Fibroblast of mammary gland (primary cell): ENCODE measurements around the gene CDK9.
"Not testable (repeated sequence)": the region's sequence is repeated elsewhere in the genome, so short reads cannot be mapped to it uniquely, and the experiment has no call there.

Source experiments
- DNase-seq: peaks from one replicate; pipeline ENCODE4 v3.0.0-alpha.2; 2010; ENCODE audit warnings: low read depth
- H3K4me3 ChIP-seq: 2 replicates; pipeline ENCODE4 v1.5.1; 2011; ENCODE audit warnings: low read depth, mild to moderate bottlenecking, low read length, moderate library complexity; ENCODE audit not compliant: control insufficient read depth
- TF ChIP-seq, protein P1 (sequence below): conservative IDR thresholded peaks from 2 replicates; pipeline ENCODE4 v1.5.1; 2011; ENCODE audit warnings: low read depth, low read length, inconsistent platforms; ENCODE audit not compliant: control insufficient read depth, insufficient read depth

Gene CDK9

DNA sequence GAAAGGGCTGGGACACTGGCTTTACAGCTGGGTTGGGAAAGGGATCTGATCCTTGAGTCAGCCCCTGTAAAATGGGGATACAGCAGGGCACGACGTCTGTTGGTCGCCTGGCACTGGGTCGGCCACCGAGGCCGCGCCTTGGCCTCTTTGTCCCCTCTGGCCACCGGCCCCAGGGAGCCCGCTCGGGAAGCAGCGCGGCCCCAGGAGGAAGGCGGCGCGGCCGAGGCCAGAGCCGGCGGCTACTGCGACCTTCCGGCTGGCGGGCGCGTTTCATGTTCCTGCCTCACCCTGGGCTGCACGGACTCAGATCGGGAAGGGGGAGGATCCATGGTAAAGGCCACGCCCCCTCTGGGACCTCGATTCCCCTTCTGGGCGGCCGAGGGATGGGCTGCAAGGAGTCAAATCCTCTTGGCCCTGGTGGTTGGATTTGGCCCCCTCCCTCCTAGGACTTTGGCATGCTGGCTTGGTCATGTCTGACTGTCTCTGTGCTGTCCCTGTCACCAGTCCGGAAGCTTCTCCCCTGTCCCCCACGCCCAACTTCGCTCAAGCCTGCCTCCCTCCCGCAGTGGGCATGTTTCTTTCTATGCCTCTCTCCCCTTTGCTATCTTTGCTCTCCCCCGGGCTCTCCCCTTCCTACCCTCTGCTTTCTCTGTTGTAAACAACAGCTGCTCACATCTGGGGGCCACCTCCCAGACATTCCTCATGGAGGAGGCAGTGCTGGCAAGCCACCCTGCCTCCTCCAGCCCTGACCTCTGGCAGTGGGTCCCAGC, 42.6 kb downstream of the CDK9 start:
- peak; percentile 55 for DNase-seq
- TF ChIP-seq, protein P1, sequence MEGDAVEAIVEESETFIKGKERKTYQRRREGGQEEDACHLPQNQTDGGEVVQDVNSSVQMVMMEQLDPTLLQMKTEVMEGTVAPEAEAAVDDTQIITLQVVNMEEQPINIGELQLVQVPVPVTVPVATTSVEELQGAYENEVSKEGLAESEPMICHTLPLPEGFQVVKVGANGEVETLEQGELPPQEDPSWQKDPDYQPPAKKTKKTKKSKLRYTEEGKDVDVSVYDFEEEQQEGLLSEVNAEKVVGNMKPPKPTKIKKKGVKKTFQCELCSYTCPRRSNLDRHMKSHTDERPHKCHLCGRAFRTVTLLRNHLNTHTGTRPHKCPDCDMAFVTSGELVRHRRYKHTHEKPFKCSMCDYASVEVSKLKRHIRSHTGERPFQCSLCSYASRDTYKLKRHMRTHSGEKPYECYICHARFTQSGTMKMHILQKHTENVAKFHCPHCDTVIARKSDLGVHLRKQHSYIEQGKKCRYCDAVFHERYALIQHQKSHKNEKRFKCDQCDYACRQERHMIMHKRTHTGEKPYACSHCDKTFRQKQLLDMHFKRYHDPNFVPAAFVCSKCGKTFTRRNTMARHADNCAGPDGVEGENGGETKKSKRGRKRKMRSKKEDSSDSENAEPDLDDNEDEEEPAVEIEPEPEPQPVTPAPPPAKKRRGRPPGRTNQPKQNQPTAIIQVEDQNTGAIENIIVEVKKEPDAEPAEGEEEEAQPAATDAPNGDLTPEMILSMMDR: no peak
- no peak overlapping the region for H3K4me3 ChIP-seq

GRCh38 chr9:127829205-127829906, 43.5 kb downstream of the CDK9 start:
- TF ChIP-seq, protein P1: no peak
- no peak for DNase-seq
- H3K4me3 ChIP-seq: no peak overlapping the region

- no peak overlapping the region for H3K4me3 ChIP-seq
- DNase-seq: no peak
- TF ChIP-seq, protein P1: no peak
Observed at GRCh38 chr9:127832248-127832647, 46.4 kb downstream of the CDK9 start.

DNA sequence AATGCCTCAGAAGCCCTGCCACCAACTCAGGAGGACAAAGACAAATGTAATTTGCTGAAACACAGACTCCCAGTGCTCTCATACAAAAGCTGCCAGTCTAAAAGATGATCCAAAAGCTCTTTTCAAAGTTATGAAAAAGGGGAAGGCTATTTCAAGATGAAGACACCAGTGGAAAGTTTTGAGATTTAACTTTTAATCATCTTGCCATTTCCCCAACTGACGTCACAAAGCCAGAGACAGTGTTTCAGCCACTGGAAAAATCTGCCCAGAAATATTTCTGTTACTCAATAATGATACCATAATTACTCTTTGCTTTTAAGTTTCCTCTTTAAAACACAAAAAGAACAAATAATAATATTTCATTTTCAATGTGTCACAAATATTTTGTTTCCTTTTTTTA, 47.7 kb downstream of the CDK9 start:
- TF ChIP-seq, protein P1: no peak
- peak; percentile 60 for DNase-seq
- H3K4me3 ChIP-seq: no peak overlapping the region

- no peak overlapping the region for H3K4me3 ChIP-seq
- TF ChIP-seq, protein P1: no peak
- DNase-seq: peak; percentile 53
Observed at GRCh38 chr9:127835991-127836516, 50.2 kb downstream of the CDK9 start.

DNA sequence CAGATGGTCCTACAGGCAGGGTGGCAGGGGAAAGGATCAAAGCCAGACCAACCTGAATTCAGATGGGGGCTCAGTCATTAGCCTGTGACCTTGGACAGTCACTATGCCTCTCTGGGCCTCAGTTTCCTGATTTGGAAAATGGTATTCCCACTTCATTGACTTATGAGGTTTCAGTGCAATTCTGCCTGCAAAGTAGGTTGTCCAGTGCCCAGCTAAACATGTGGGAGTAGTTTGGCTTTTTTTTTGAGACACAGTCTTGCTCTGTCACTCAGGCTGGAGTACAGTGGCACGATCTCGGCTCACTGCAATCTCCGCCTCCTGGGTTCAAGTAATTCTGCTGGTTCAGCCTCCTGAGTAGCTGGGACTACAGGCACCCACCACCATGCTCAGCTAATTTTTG, 50.7 kb downstream of the CDK9 start:
- DNase-seq, H3K4me3 ChIP-seq: not testable (repeated sequence)

- no peak overlapping the region for H3K4me3 ChIP-seq
Observed at GRCh38 chr9:127837346-127837745, 51.5 kb downstream of the CDK9 start.

More at GRCh38 chr9:127837346-127837745, 51.5 kb downstream of the CDK9 start:
- DNase-seq: peak; percentile 54
- TF ChIP-seq, protein P1: no peak
